ENCODE data around the gene ZRANB3. TPM values are rescaled to one million over a fixed set of nuclear protein-coding genes. Genes with fewer than 3 reads are reported as not detected.

Gene ZRANB3
- total and polyA plus RNA-seq, 2 donors (not counting 3 experiments of a cell fraction or from before 2014, with no cell fraction given), result 2.2 to 6.0 TPM

DNA sequence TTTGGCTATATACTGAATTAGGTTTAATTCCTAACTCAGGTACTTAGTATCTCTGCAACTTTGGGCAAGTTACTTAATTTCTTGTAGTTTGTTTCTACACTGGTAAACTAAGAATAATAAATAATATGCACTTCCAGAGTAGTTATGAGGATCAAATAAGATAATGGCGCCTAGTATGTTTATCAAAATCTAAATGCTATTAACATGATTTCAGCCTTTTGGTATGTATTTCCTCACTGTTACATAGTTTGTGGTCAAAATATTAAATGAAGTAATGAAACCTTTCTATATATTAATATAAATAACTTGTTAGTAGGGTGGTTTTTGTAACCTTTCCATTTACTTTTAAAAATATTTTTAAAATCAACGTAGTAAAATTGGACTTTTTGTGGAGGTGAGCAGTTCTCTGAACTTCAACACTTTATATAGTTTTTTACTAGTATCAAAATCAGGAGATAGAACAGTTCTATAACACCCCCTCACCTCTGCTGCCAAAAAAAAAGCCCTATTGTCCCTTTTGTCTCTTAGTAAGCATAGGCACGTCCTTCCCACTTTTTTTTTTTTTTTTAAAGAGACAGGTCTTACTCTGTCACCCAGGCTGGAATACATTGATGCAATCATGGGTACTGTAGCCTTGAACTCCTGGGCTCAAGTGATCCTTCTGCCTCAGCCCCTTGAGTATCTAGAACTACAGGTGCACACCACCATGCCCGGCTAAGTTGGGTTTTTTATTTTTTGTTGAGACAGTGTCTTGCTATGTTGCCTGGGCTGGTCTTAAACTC is 434.2 kb downstream of the ZRANB3 start:
- DNase-seq (ENCODE audit: low read depth, low spot score), result no peak
- no peaks in the 10 kb centered on the region for H3K4me1 ChIP-seq (ENCODE audit: control insufficient read depth, extremely low read depth, insufficient read depth, low read length)
- H3K4me2 ChIP-seq (ENCODE audit: insufficient read depth, low read length), result no peak overlapping the region
- BruUV-seq (replicated peaks), result no TSS peak
- no peak overlapping the region for H2AFZ ChIP-seq (ENCODE audit: low read depth, low read length)
- no peaks in the 10 kb centered on the region for H4K20me1 ChIP-seq (replicated peaks; ENCODE audit: control insufficient read depth, extremely low read depth, insufficient read depth, low read length)
- dilution Hi-C loops (cut with MboI; ENCODE audit: extremely low pct_ligation_motif_present, low sequenced_read_pairs), result no loop called here
- H3K36me3 ChIP-seq (ENCODE audit: control insufficient read depth in 2 of 2, extremely low read depth in 1 of 2, insufficient read depth in 2 of 2, low read length in 2 of 2), result peaks cover 2 to 13% of the 10 kb centered on the region in 2 experiments
- H3K27ac ChIP-seq (ENCODE audit: insufficient read depth, low read depth, low read length), result no peak overlapping the region
- TF ChIP-seq CTCF (IDR thresholded peaks at IDR 0.05; ENCODE audit: extremely low read depth in 1 of 2, insufficient read depth in 1 of 2, low read depth in 1 of 2, low read length in 2 of 2), result no peak
- ChIA-PET POLR2A (no interaction called here), CTCF (no interaction called here)
- no peaks in the 10 kb centered on the region for H3K9me1 ChIP-seq (replicated peaks; ENCODE audit: control insufficient read depth, extremely low read depth, insufficient read depth, low read length)
- H3K27me3 ChIP-seq (ENCODE audit: control insufficient read depth in 2 of 2, insufficient read depth in 2 of 2, low read length in 2 of 2), result no peaks in the 10 kb centered on the region
- H3K4me3 ChIP-seq (replicated peaks in 1 of 3; ENCODE audit: insufficient read depth in 1 of 3, low read depth in 1 of 3, low read length in 3 of 3), result no peak overlapping the region
- no peaks in the 10 kb centered on the region for H3K79me2 ChIP-seq (ENCODE audit: control insufficient read depth, insufficient read depth, low read length)
- intact Hi-C loops (cut with micrococcal nuclease), result no loop called here
- H3K9ac ChIP-seq (replicated peaks; ENCODE audit: extremely low read depth, insufficient read depth, low read length), result no peak overlapping the region
- no peaks in the 10 kb centered on the region for H3K9me3 ChIP-seq (replicated peaks; ENCODE audit: control insufficient read depth, insufficient read depth, low read length)
- no peak for FAIRE-seq

- TF ChIP-seq MYC (IDR thresholded peaks at IDR 0.05; ENCODE audit: low read depth, low read length) (no peak), POLR2A (IDR thresholded peaks at IDR 0.05; ENCODE audit: low read depth, low read length) (no peak), POLR2AphosphoS5 (IDR thresholded peaks at IDR 0.05; ENCODE audit: insufficient read depth, low read depth, low read length) (no peak), MAX (IDR thresholded peaks at IDR 0.05; ENCODE audit: insufficient read depth, insufficient read length) (no peak), GATA2 (IDR thresholded peaks at IDR 0.05; ENCODE audit: insufficient read depth, insufficient read length, low read depth, low read length) (no peak), CTCF (IDR thresholded peaks at IDR 0.05; ENCODE audit: extremely low read depth in 1 of 2, insufficient read depth in 1 of 2, low read depth in 1 of 2, low read length in 2 of 2) (no peak), JUN (IDR thresholded peaks at IDR 0.05; ENCODE audit: borderline replicate concordance, insufficient read depth, insufficient read length, low read depth) (no peak), FOS (IDR thresholded peaks at IDR 0.05; ENCODE audit: borderline replicate concordance, insufficient read depth, low read length) (no peak), EZH2 (IDR thresholded peaks at IDR 0.05; ENCODE audit: borderline replicate concordance, low read depth, low read length, severe bottlenecking) (no peak)
- no peak for DNase-seq (ENCODE audit: low read depth, low spot score)
- Histone ChIP-seq H3K9ac (replicated peaks; ENCODE audit: extremely low read depth, insufficient read depth, low read length) (no peak overlapping the region), H3K27me3 (ENCODE audit: control insufficient read depth in 2 of 2, insufficient read depth in 2 of 2, low read length in 2 of 2) (no peaks in the 10 kb centered on the region), H3K4me2 (ENCODE audit: insufficient read depth, low read length) (no peak overlapping the region), H3K4me3 (replicated peaks in 1 of 3; ENCODE audit: insufficient read depth in 1 of 3, low read depth in 1 of 3, low read length in 3 of 3) (no peak overlapping the region), H3K27ac (ENCODE audit: insufficient read depth, low read depth, low read length) (no peak overlapping the region), H4K20me1 (replicated peaks; ENCODE audit: control insufficient read depth, extremely low read depth, insufficient read depth, low read length) (no peaks in the 10 kb centered on the region), H3K4me1 (ENCODE audit: control insufficient read depth, extremely low read depth, insufficient read depth, low read length) (no peaks in the 10 kb centered on the region), H3K9me3 (replicated peaks; ENCODE audit: control insufficient read depth, insufficient read depth, low read length) (no peaks in the 10 kb centered on the region), H3K36me3 (ENCODE audit: control insufficient read depth in 2 of 2, extremely low read depth in 1 of 2, insufficient read depth in 2 of 2, low read length in 2 of 2) (peaks cover 2 to 13% of the 10 kb centered on the region in 2 experiments), H3K9me1 (replicated peaks; ENCODE audit: control insufficient read depth, extremely low read depth, insufficient read depth, low read length) (no peaks in the 10 kb centered on the region), H2AFZ (ENCODE audit: low read depth, low read length) (no peak overlapping the region), H3K79me2 (ENCODE audit: control insufficient read depth, insufficient read depth, low read length) (no peaks in the 10 kb centered on the region)
- ChIA-PET CTCF (no interaction called here), POLR2A (no interaction called here)
- dilution Hi-C loops (cut with MboI; ENCODE audit: extremely low pct_ligation_motif_present, low sequenced_read_pairs) (no loop called here), intact Hi-C loops (cut with micrococcal nuclease) (no loop called here)
- FAIRE-seq, result no peak
- no TSS peak for BruUV-seq (replicated peaks)
These were observed 435.4 kb downstream of the ZRANB3 start for GRCh38 chr2:135095591-135095990.

Measured in endothelial cell of umbilical vein (primary cell).